PFSK-1 (cell line): ENCODE results near the gene TPRKB.

ENCODE experiments used
- FOXP2 ChIP-seq: optimal IDR thresholded peaks from 2 replicates; pipeline ENCODE3; 2011; ENCODE audit warnings: borderline replicate concordance, control low read depth, inconsistent platforms; ENCODE audit not compliant: insufficient read depth; ENCODE audit errors: extremely low read length, extremely low read depth
- POLR2AphosphoS5 ChIP-seq: IDR thresholded peaks from 2 replicates; pipeline ENCODE4 v1.6.1; 2012; ENCODE audit warnings: low read depth, mild to moderate bottlenecking, control low read depth, low read length, moderate library complexity
- REST ChIP-seq, 2 experiments: IDR thresholded peaks; 2 replicates each; pipeline versions ENCODE4 v1.6.1 to v1.8.0; 2011 to 2012; ENCODE audit warnings: low read depth in 2 of 2, low read length in 2 of 2, control low read depth in 1 of 2, inconsistent platforms in 1 of 2, mild to moderate bottlenecking in 1 of 2, moderate library complexity in 1 of 2; ENCODE audit not compliant: insufficient read depth in 1 of 2
- SIN3A ChIP-seq: IDR thresholded peaks from 2 replicates; pipeline ENCODE4 v1.6.1; 2012; ENCODE audit warnings: mild to moderate bottlenecking, low read length, moderate library complexity, borderline replicate concordance; ENCODE audit not compliant: insufficient read depth
- TAF1 ChIP-seq: IDR thresholded peaks from 2 replicates; pipeline ENCODE4 v1.6.1; 2012; ENCODE audit warnings: low read length, control low read depth, borderline replicate concordance; ENCODE audit not compliant: insufficient read depth

GRCh38 chr2:73704285-73704684 is 32.9 kb downstream of the TPRKB start:
- TF ChIP-seq POLR2AphosphoS5 (no peak), TAF1 (no peak), SIN3A (no peak), REST (IDR thresholded peaks at IDR 0.05; ENCODE audit: insufficient read depth in 1 of 2, low read depth in 2 of 2, low read length in 2 of 2) (no peak), FOXP2 (no peak)
